HG03103 (cell line): ENCODE data around the gene CCND1.

Source experiments
- ATAC-seq: cut with Tn5 transposase; IDR thresholded peaks from one replicate; pipeline ENCODE4 v1.9.1; 2021; ENCODE audit warnings: low read depth; ENCODE audit not compliant: unreplicated experiment

CCND1 gene

DNA sequence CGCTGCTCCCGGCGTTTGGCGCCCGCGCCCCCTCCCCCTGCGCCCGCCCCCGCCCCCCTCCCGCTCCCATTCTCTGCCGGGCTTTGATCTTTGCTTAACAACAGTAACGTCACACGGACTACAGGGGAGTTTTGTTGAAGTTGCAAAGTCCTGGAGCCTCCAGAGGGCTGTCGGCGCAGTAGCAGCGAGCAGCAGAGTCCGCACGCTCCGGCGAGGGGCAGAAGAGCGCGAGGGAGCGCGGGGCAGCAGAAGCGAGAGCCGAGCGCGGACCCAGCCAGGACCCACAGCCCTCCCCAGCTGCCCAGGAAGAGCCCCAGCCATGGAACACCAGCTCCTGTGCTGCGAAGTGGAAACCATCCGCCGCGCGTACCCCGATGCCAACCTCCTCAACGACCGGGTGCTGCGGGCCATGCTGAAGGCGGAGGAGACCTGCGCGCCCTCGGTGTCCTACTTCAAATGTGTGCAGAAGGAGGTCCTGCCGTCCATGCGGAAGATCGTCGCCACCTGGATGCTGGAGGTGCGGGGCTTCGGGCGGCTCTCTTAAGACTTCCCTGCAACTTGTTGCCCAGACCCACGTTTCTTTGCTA is at the start of gene CCND1:
Gene CCND1 (plus strand): TSS at position 162 of the 587 bp plus-strand sequence. CDS start 158 bp downstream, at position 320.
- ATAC-seq: no peak

GRCh38 chr11:69592986-69593650 is 47.8 kb upstream of the CCND1 start:
- ATAC-seq: no peak

DNA sequence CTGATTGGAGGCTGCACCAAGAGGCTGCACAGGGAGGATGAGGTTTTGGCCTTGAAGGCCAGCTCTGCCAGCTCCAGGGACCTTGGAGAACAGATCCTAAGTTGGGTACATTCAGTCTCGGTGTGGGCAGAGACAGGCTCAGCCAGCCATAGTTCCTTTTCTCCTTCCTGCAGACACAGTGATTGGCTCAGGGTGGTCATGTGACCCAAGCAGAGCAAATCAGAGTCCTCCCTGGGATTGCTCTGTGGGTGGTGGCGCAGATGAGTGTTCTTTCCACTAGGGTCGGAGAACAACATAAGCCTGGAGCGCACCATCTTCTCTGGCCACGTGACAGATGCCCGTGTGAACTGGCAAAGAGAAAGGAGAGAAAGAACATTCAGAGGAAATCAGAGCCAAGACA is 47.1 kb upstream of the CCND1 start:
- no peak for ATAC-seq

DNA sequence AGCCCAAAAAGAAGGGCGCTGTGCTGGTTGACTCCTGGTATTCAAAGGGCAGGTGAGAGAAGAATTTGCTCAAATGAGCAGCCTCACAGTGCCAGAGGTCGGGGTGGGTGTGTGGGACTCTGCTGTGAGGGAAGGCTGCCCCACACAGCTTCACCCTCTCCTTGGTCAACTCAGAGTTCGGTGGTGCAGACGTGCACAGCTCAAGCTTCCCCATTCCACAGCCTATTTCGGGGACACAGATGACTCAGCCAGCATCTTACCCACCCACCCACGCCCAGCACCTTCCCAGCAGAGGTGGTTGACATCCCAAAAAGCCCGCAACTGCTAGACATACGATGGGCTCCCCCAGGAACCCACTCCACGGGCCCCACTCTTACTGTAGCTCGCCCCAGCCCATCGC is 46.5 kb upstream of the CCND1 start:
- no peak for ATAC-seq

GRCh38 chr11:69595805-69596665 is 44.9 kb upstream of the CCND1 start:
- ATAC-seq: no peak

- ATAC-seq: no peak
Measured at GRCh38 chr11:69598147-69598546, 42.8 kb upstream of the CCND1 start.

DNA sequence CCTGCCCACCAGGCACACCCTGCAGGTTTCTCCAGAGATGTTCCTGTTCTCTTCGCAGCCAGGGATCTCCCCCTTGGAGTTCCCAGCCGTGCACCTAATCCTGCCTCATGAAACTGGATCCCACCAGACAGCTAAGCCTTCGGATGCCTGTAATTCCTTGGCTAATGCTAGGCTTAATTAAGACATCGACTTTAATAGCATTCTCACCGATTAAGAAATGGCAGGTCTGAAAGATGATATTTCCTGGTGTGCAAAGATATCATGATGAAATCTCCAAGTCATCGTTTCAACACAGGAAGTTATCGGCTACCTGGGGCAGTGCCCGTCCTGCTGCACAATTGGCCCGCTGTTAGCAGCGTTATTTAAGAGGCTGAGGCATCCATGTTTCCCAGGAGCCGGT is 41.5 kb upstream of the CCND1 start:
- no peak for ATAC-seq

DNA sequence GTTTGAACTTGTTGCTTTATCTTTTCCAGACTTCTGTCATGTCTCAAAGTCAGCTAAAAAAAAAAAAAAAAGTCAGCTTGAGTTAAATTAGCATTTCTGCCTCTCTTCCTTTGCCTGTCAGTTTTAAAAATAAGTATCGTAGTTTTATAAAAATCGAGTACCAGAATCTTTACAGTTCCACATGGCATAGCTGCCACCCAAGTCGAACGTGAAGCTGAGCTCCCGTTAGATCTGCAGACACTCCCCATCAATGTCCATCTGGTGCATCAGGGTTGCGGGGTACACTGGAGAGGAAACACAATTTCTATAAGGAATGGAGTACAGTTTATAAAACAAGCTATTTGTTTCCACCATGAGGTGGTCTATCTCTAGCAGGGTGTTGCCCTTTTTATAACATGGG is 41.0 kb upstream of the CCND1 start:
- ATAC-seq: no peak

DNA sequence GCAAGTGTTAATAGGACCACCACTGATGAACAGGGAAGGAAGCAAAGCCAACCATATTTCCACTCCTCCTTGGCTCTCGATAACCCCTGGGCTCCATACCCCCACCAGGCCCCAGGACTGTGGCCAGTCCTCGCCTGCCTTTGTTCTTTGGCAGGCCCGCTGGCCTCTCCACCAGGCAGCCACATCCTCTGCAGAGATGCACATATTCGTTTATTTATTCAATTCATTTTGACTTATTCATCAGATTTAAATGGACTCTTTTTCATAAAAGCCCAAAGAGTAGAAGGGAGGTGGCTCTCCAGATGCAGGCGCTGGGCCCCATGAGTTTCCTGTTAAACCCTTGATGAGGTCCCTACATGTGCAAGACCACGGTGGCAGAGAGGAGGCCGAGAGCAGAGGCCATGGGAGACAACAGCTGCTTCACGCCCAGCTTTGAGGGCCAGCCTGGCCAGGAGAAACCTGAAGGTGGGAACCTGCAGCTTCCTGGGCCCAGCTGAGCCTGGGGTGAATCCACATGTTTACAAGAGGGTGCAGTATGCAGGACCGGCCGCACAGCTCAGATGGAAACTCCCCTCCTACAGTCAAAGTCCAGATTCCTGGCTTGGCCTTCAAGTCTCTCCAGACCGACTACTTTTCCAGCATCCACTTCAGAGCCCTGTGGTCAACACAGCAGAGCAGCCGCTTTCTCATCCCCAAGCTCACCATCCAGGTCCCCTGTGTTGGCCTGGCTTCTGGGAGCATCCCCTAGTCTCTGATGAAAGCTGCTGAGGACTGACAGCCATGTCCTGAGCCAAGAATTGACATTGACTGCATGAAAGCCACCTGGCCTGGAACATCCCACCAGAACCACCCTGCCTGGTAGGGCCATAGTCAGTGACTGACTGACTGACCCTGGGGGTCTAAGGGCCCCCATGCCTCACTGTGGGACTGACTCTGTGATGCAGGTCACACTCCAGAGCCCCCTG is 39.7 kb upstream of the CCND1 start:
- ATAC-seq: no peak

DNA sequence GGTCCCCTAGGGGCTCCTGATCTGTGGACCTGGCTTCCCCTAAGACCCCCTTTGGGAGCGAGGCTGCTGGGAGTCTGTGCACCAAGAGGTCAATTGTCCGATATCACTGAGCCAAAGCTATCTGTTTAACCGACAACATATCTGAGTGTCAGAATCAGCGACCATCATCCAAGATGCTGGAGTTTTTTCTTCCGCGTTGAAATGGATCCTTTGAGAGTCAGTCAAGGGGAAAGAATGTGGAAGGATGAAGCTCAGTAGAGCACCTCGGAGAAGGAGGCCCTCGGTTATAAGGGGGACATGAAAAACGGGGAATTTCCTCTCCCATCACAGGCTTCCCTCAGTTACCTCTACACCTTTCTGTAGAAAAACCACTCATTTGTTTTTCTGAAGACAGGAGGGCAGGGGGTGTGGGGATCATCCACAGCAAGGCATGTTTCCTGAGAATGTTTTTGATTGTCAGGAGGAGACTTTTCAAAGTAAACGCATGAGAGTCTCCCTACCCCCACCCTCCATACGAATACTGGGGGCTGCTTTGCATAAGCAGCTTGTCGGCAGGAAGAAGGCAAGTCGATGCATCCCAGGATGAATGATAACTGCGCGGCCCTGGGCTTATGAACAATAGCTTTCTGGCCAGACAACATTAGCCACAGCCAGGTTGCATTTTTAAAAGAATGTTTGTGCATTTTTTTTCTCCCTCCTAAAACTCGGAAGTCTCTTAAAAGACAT is 37.7 kb upstream of the CCND1 start:
- ATAC-seq: no peak

DNA sequence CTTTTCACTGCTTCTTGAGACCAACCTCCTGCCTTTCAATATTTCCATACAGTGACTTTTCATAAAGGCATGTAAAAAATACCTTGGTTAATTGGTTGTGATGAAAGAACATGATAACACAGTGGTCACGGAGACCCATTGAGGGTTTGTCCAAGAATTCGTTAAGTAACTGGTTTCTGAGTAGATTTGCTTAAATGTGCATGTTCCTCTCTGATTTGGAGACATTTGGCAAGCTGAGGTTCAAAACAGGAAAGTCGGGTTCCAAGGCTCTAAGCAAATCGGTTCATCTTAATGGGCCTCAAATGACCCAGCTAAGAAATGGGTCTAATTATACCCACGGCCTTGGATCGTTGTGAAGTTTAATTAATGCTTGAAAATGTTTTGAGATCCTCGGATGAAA is 36.9 kb upstream of the CCND1 start:
- no peak for ATAC-seq

DNA sequence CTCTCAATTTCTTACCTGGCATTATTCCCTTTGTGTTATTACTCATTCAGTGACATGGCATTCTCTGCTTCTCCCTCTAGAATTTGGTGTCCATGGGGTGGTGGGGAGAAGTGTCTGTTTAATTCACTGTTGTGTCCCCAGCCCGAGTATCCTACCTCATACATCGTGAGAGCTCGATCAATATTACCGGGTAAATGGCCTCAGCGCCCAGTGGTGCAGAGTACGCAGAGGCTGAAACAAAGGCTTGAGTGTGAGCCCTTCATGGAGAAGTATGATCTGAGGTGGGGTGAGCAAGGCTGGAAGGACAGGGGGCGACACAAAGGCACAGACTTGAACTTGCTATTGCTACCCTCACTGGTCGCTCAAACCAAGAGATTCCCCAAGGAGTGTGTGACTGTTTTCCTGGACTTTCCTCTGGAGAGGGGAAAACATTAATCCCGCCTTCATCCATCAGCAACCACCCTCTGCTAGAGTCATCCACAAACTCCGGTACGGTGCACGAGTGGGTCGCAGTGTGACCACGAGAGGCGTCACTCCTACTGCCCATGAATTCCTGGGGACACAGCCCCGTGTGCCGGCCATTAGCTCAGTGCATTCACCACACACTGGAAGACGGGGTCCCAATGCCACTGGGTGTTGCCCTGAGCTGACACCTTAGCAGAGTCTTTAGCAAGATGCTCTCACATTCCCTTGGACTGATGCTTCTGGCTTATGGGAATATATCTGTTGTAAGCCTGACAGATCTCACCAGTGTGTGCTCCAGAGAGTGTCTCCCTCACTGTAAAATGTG is 35.0 kb upstream of the CCND1 start:
- no peak for ATAC-seq

DNA sequence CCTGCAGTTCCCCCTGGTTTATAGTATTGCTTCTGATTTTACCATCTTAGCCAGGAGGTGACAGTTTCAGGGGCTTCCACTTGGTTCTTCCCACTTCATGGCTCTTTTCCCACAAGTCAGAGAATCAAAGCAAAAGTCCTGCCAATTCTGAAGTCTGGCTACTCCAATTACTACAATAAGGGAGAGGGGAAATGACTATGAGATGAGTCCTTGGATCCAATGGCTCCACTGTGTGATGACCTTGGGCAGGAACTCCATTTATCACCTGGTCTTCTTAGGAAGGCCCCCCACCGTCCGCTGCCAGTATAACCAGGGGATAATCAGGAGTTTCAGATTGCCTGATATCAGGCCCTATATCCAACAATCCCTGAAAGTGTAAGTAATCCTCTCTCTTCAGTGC is 31.6 kb upstream of the CCND1 start:
- ATAC-seq: no peak

DNA sequence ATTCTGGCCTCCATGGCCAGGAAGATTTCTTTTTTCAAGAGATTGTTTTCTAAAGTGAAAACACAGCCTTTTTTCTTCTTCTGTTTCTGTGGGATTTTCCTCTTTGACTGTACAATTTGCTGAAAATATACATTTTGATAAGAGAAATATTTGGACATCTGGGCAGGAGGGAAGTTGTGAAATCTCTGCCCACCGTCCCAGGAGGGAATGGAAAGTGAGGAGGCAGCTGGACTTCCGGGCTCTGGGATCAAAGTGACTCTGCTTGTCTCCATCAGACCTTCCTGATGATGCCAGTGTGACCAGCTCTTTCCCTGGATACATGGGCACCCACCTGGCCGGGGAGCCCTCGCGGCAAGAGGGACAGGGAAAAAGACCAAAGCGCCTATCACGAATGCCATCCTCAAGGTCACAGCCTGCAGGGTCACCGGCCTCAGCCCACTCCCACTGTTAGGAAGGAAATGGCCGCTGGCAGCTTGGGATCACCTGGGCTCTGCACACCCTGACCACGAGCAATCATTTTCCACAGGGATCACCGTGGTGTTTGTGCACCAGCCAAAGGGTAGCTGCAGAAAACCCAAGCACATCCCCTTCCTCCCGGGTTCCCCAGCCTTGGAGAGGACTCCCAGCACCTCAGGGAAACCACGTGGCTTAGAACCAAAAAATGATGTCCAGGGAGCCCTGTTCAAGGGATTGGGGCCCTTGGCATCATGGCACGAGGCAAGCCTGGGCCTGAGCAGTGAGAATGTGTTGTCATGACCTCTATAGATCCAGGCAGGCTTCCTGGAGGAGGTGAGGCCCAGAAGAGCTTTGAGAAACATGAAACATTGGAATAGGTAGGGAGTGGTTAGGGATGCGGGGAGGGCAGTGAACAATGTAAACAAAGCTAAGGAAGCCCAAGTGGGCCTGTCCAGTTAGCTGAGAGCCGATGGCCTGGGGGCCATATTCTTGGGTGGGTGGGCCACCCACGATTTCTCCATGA is 29.1 kb upstream of the CCND1 start:
- no peak for ATAC-seq

DNA sequence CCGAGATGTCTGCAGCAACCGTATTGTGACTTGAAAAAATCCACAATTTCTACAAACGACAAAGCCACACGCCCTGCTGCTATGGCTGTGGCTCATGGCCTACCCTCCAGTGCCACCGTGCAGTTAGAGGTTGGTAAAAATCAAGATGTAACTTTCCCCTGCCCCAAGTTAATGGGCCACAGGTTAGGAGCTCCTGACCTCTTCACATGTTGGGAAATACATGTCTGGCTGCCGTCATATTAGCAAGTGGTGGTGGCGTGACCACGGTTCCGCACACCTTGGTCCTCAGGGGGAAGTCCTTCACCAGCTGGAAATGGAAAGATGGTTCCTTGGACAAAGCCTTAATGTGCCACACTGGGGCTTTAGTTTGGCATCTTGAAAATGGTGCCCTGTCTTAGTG is 27.4 kb upstream of the CCND1 start:
- ATAC-seq: no peak

DNA sequence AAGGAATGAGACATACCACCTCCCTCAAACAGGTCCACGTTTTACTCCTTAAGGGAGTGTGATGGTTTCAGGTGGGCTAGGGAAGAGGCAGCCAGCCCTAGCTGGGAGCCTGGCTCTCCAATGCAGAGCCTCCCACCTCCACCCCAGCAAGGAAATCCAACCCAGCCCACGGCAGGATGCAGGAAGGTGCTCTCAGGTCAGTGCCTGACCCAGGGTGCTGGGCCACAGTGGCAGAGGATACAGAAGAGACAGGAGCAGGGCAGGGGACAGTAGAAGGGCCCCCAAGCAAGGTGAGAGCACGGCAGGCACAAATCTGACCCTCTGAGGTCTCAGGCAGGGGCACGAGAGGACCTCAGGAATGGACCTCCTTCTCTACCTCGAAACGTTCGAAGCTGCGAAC is 26.9 kb upstream of the CCND1 start:
- no peak for ATAC-seq

GRCh38 chr11:69615545-69616278 is 25.2 kb upstream of the CCND1 start:
- no peak for ATAC-seq
